KMS-11 (cell line): ENCODE data around the gene SPEG.

Source experiments
- H2AFZ ChIP-seq: fragments of 200-600 bp; sonication (generic); 2 replicates; pipeline ENCODE4 v1.6.1; 2016; ENCODE audit warnings: antibody characterized with exemption, mixed run types, low read depth
- H3K27ac ChIP-seq: fragments of 200-600 bp; sonication (generic); 2 replicates; pipeline ENCODE4 v1.6.1; 2016; ENCODE audit warnings: mild to moderate bottlenecking, mixed run types
- H3K27me3 ChIP-seq: fragments of 200-600 bp; sonication (generic); 2 replicates; pipeline ENCODE4 v1.6.1; 2017; ENCODE audit warnings: mild to moderate bottlenecking, low read depth, mixed run types, moderate library complexity; ENCODE audit not compliant: insufficient read depth
- H3K36me3 ChIP-seq: fragments of 200-600 bp; sonication (generic); 2 replicates; pipeline ENCODE4 v1.6.1; 2017; ENCODE audit warnings: mild to moderate bottlenecking, mixed run types; ENCODE audit not compliant: insufficient read depth
- H3K4me1 ChIP-seq: fragments of 200-600 bp; sonication (generic); 2 replicates; pipeline ENCODE4 v1.6.1; 2016; ENCODE audit warnings: mild to moderate bottlenecking, low read depth, mixed run types; ENCODE audit not compliant: poor library complexity, severe bottlenecking
- H3K4me2 ChIP-seq: fragments of 200-600 bp; sonication (generic); 2 replicates; pipeline ENCODE4 v1.7.0; 2016; ENCODE audit warnings: mild to moderate bottlenecking, mixed run types
- H3K4me3 ChIP-seq: fragments of 200-600 bp; sonication (generic); IDR thresholded peaks from 2 replicates; pipeline ENCODE4 v1.6.1; 2017; ENCODE audit warnings: low read depth, low read length, mixed read lengths; ENCODE audit not compliant: insufficient read depth
- H3K79me2 ChIP-seq: fragments of 200-600 bp; sonication (generic); 2 replicates; pipeline ENCODE4 v1.6.1; 2016; ENCODE audit warnings: low read depth, mixed run types; ENCODE audit not compliant: insufficient read depth
- H3K9ac ChIP-seq: fragments of 200-600 bp; sonication (generic); 2 replicates; pipeline ENCODE4 v1.6.1; 2016; ENCODE audit warnings: mild to moderate bottlenecking, mixed run types
- H4K20me1 ChIP-seq: fragments of 200-600 bp; sonication (generic); 2 replicates; pipeline ENCODE4 v1.6.1; 2016; ENCODE audit warnings: mild to moderate bottlenecking, mixed run types; ENCODE audit not compliant: insufficient read depth
- CTCF ChIP-seq: fragments of 200-600 bp; sonication (generic); conservative IDR thresholded peaks from 2 replicates; pipeline ENCODE4 v1.6.1; 2017; ENCODE audit warnings: low read depth, mild to moderate bottlenecking, antibody characterized with exemption, low read length, moderate library complexity, mixed read lengths

SPEG gene

GRCh38 chr2:219492575-219492974 is 57.9 kb downstream of the SPEG start:
- H3K9ac ChIP-seq, result no peak overlapping the region
- no peak overlapping the region for H3K4me2 ChIP-seq
- no peak for TF ChIP-seq CTCF
- no peak overlapping the region for H3K27ac ChIP-seq
- no peaks in the 10 kb centered on the region for H3K79me2 ChIP-seq
- no peaks in the 10 kb centered on the region for H3K36me3 ChIP-seq
- no peak overlapping the region for H3K4me3 ChIP-seq
- no peaks in the 10 kb centered on the region for H4K20me1 ChIP-seq
- peaks cover 69% of the 10 kb centered on the region for H3K27me3 ChIP-seq
- H3K4me1 ChIP-seq, result peaks cover 6% of the 10 kb centered on the region
- H2AFZ ChIP-seq, result no peak overlapping the region

GRCh38 chr2:219493086-219493485 is 58.4 kb downstream of the SPEG start:
- no peaks in the 10 kb centered on the region for H4K20me1 ChIP-seq
- H3K4me1 ChIP-seq, result peaks cover 6% of the 10 kb centered on the region
- no peak overlapping the region for H3K4me2 ChIP-seq
- H3K9ac ChIP-seq, result no peak overlapping the region
- TF ChIP-seq CTCF, result no peak
- H2AFZ ChIP-seq, result no peak overlapping the region
- H3K27ac ChIP-seq, result no peak overlapping the region
- peaks cover 64% of the 10 kb centered on the region for H3K27me3 ChIP-seq
- no peak overlapping the region for H3K4me3 ChIP-seq
- H3K36me3 ChIP-seq, result no peaks in the 10 kb centered on the region
- no peaks in the 10 kb centered on the region for H3K79me2 ChIP-seq

GRCh38 chr2:219494952-219495530 is 60.4 kb downstream of the SPEG start:
- Histone ChIP-seq H3K27ac (no peak overlapping the region), H3K4me2 (peak overlapping the region; percentile 15; the same call in 1 of the 2 replicates), H3K4me3 (no peak overlapping the region), H2AFZ (no peak overlapping the region), H3K9ac (no peak overlapping the region), H4K20me1 (no peaks in the 10 kb centered on the region), H3K36me3 (no peaks in the 10 kb centered on the region), H3K79me2 (no peaks in the 10 kb centered on the region), H3K27me3 (peaks cover 46% of the 10 kb centered on the region), H3K4me1 (peaks cover 13% of the 10 kb centered on the region)
- TF ChIP-seq CTCF, result no peak; the same call in 1 of the 2 replicates

- Histone ChIP-seq H3K36me3 (no peaks in the 10 kb centered on the region), H4K20me1 (no peaks in the 10 kb centered on the region), H3K79me2 (no peaks in the 10 kb centered on the region), H3K27ac (no peak overlapping the region), H3K4me2 (peak overlapping the region; percentile 15; the same call in 1 of the 2 replicates), H3K4me3 (no peak overlapping the region), H3K27me3 (peaks cover 44% of the 10 kb centered on the region), H3K4me1 (peaks cover 13% of the 10 kb centered on the region), H2AFZ (no peak overlapping the region; the same call in 1 of the 2 replicates), H3K9ac (no peak overlapping the region)
- TF ChIP-seq CTCF, result peak; percentile 67; the same call in 1 of the 2 replicates
Measured at GRCh38 chr2:219495531-219496122, 61.0 kb downstream of the SPEG start.
